ENCODE results near the gene DAAM2.

GRCh38 chr6:39801456-39802251, 9.5 kb downstream of the DAAM2 start:
- TF ChIP-seq GATA2 (IDR thresholded peaks at IDR 0.05; ENCODE audit: low read depth, low read length) (no peak), GATA3 (IDR thresholded peaks at IDR 0.05; ENCODE audit: low read depth, low read length) (no peak)

Data from SH-SY5Y (cell line).